ENCODE measurements around the gene RBL1.

RBL1 gene

GRCh38 chr20:36950414-36951197, 145.2 kb downstream of the RBL1 start:
- no peak for DNase-seq (ENCODE audit: low read depth)
